Stomach smooth muscle (tissue), 2 donors: ENCODE measurements around the gene YY1.
"Not testable (repeated sequence)": the region's sequence is repeated elsewhere in the genome, so short reads cannot be mapped to it uniquely, and the experiment has no call there.

Experiments used
- H3K27ac ChIP-seq: one replicate; pipeline ENCODE4 v1.7.0; 2013; ENCODE audit warnings: mild to moderate bottlenecking, low read length, inconsistent platforms
- H3K27me3 ChIP-seq, 2 donors: one replicate each; pipeline ENCODE4 v1.7.0; 2013; ENCODE audit warnings: low read length in 2 of 2; ENCODE audit not compliant: insufficient read depth in 2 of 2, control insufficient read depth in 1 of 2
- H3K36me3 ChIP-seq, 2 donors: one replicate each; pipeline ENCODE4 v1.7.0; 2013; ENCODE audit warnings: low read length in 2 of 2; ENCODE audit not compliant: control insufficient read depth in 2 of 2, insufficient read depth in 2 of 2
- H3K4me1 ChIP-seq: one replicate; pipeline ENCODE4 v1.7.0; 2013; ENCODE audit warnings: low read length; ENCODE audit not compliant: control insufficient read depth, insufficient read depth
- H3K4me3 ChIP-seq, 2 donors: one replicate each; pipeline ENCODE4 v1.7.0; 2013; ENCODE audit warnings: low read length in 2 of 2
- H3K9ac ChIP-seq, 2 donors: one replicate each; pipeline ENCODE4 v1.7.0; 2013; ENCODE audit warnings: low read length in 2 of 2, mild to moderate bottlenecking in 1 of 2
- H3K9me3 ChIP-seq, 2 donors: one replicate each; pipeline ENCODE4 v1.7.0; 2013; ENCODE audit warnings: low read length in 2 of 2; ENCODE audit not compliant: control insufficient read depth in 2 of 2
- donor health status: healthy.
- donor health status: Pancreatic carcinoma.

Gene YY1

GRCh38 chr14:100274250-100274649 lies 35.3 kb downstream of the YY1 start:
- H3K36me3 ChIP-seq = peaks cover 0 to 7% of the 10 kb centered on the region in 2 donors
- no peaks in the 10 kb centered on the region for H3K9me3 ChIP-seq
- no peaks in the 10 kb centered on the region for H3K27me3 ChIP-seq
- H3K27ac ChIP-seq = no peak overlapping the region
- no peak overlapping the region for H3K9ac ChIP-seq
- no peak overlapping the region for H3K4me3 ChIP-seq
- H3K4me1 ChIP-seq = peaks cover 4% of the 10 kb centered on the region

DNA sequence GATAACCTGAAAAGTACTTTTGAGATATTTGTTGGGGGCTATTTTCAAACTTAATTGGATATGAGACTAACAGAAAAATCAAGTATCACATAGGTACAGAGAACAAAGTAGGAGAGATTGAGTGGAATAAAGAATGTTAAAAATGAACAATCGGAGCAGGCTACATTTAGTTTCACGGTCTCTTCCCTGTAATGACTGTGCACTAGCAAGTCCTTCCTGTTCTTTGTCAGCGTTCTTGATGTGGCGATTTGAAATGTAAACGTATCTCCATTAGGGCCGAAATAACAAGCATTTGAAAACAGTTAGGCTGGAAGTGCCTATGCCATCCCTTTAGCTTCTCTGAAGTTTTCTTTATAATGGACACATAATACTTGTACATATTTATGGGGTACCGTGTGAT lies 36.3 kb downstream of the YY1 start:
- Histone ChIP-seq H3K27ac (no peak overlapping the region), H3K27me3 (no peaks in the 10 kb centered on the region), H3K9ac (no peak overlapping the region), H3K9me3 (no peaks in the 10 kb centered on the region), H3K4me1 (peaks cover 6% of the 10 kb centered on the region), H3K36me3 (peaks cover 0 to 7% of the 10 kb centered on the region in 2 donors), H3K4me3 (no peak overlapping the region)

DNA sequence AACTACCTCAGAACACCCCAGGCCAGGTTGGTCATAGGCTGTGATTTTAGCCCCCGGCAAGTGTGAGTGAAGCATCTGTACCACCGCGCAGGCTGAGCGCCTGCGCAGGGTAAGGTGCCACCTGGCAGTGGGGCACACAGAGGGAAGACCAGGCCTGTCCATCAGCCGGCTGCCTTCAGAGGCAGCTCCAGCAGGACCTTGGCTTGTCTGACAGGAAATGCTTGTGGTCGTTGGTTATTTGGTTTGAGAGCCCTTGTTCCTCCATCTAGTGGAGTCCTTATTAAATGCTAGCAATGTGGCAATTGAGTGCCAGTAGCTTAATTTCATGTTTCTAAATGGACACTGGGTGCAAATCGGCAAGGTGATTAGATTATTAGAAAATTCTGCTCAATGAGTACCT lies 39.8 kb downstream of the YY1 start:
- Histone ChIP-seq H3K9me3 (no peaks in the 10 kb centered on the region), H3K9ac (no peak overlapping the region), H3K27ac (no peak overlapping the region), H3K27me3 (no peaks in the 10 kb centered on the region), H3K4me1 (peaks cover 5% of the 10 kb centered on the region), H3K36me3 (peaks cover 0 to 9% of the 10 kb centered on the region in 2 donors), H3K4me3 (no peak overlapping the region)

- H3K9ac ChIP-seq = no peak overlapping the region
- H3K36me3 ChIP-seq = peaks cover 0 to 9% of the 10 kb centered on the region in 2 donors
- H3K4me1 ChIP-seq = peaks cover 5% of the 10 kb centered on the region
- no peak overlapping the region for H3K4me3 ChIP-seq
- no peak overlapping the region for H3K27ac ChIP-seq
- no peaks in the 10 kb centered on the region for H3K27me3 ChIP-seq
- no peaks in the 10 kb centered on the region for H3K9me3 ChIP-seq
Measured at GRCh38 chr14:100279133-100279532, 40.2 kb downstream of the YY1 start.

- Histone ChIP-seq H3K4me1 (peaks cover 5% of the 10 kb centered on the region), H3K4me3 (no peak overlapping the region), H3K27ac (no peak overlapping the region), H3K9ac (peak overlapping the region in 1 of 2 donors; percentile 13), H3K36me3 (peaks cover 0 to 9% of the 10 kb centered on the region in 2 donors), H3K27me3 (no peaks in the 10 kb centered on the region), H3K9me3 (no peaks in the 10 kb centered on the region)
Measured at GRCh38 chr14:100279563-100279962, 40.6 kb downstream of the YY1 start.

GRCh38 chr14:100281286-100282082 lies 42.5 kb downstream of the YY1 start:
- Histone ChIP-seq H3K36me3 (peaks cover 0 to 6% of the 10 kb centered on the region in 2 donors), H3K4me1 (peaks cover 16% of the 10 kb centered on the region), H3K9me3 (no peaks in the 10 kb centered on the region), H3K27ac (no peak overlapping the region), H3K27me3 (no peaks in the 10 kb centered on the region), H3K9ac (no peak overlapping the region), H3K4me3 (no peak overlapping the region)

GRCh38 chr14:100282083-100282350 lies 43.1 kb downstream of the YY1 start:
- no peak overlapping the region for H3K9ac ChIP-seq
- H3K4me1 ChIP-seq = peaks cover 17% of the 10 kb centered on the region
- no peak overlapping the region for H3K4me3 ChIP-seq
- H3K9me3 ChIP-seq = no peaks in the 10 kb centered on the region
- peaks cover 0 to 5% of the 10 kb centered on the region in 2 donors for H3K36me3 ChIP-seq
- no peak overlapping the region for H3K27ac ChIP-seq
- H3K27me3 ChIP-seq = no peaks in the 10 kb centered on the region

GRCh38 chr14:100282766-100283419 lies 43.9 kb downstream of the YY1 start:
- H3K4me1 ChIP-seq = peaks cover 17% of the 10 kb centered on the region
- H3K9me3 ChIP-seq = no peaks in the 10 kb centered on the region
- no peak overlapping the region for H3K9ac ChIP-seq
- no peaks in the 10 kb centered on the region for H3K27me3 ChIP-seq
- H3K27ac ChIP-seq = no peak overlapping the region
- peaks cover 0 to 2% of the 10 kb centered on the region in 2 donors for H3K36me3 ChIP-seq
- H3K4me3 ChIP-seq = no peak overlapping the region

- not testable (repeated sequence) for H3K27me3 ChIP-seq, H3K9ac ChIP-seq, H3K36me3 ChIP-seq, H3K9me3 ChIP-seq, H3K27ac ChIP-seq, H3K4me3 ChIP-seq
- H3K4me1 ChIP-seq = peaks cover 17% of the 10 kb centered on the region
Measured at GRCh38 chr14:100283436-100283835, 44.5 kb downstream of the YY1 start.

- no peaks in the 10 kb centered on the region for H3K27me3 ChIP-seq
- H3K27ac ChIP-seq = peak overlapping the region; percentile 55
- peak overlapping the region; percentile 67 to 77 for H3K4me3 ChIP-seq
- no peaks in the 10 kb centered on the region for H3K9me3 ChIP-seq
- peaks cover 0 to 4% of the 10 kb centered on the region in 2 donors for H3K36me3 ChIP-seq
- peaks cover 17% of the 10 kb centered on the region for H3K4me1 ChIP-seq
- H3K9ac ChIP-seq = peak overlapping the region in 1 of 2 donors; percentile 6
Measured at GRCh38 chr14:100283984-100284881, 45.3 kb downstream of the YY1 start.
